GM20431 (cell line): ENCODE data around the gene PIP.
"Not testable (repeated sequence)": the region's sequence is repeated elsewhere in the genome, so short reads cannot be mapped to it uniquely, and the experiment has no call there.

Experiments
- in situ Hi-C: fragments of 300-500 bp; cut with MseI, MboI; formaldehyde crosslinking; loops from one replicate; pipeline ENCODE4 v1.15.0; 2020; ENCODE audit warnings: low sequenced_read_pairs; ENCODE audit not compliant: unreplicated experiment

Gene PIP

GRCh38 chr7:143176128-143176527 lies 44.3 kb downstream of the PIP start:
- in situ Hi-C loops, result no loop called here

- in situ Hi-C loops, result no loop called here
Observed at GRCh38 chr7:143177374-143178119, 45.7 kb downstream of the PIP start.

- in situ Hi-C loops, result not testable (repeated sequence)
Observed at GRCh38 chr7:143180771-143181170, 48.9 kb downstream of the PIP start.

GRCh38 chr7:143181349-143181748 lies 49.5 kb downstream of the PIP start:
- in situ Hi-C loops, result no loop called here

- in situ Hi-C loops, result no loop called here
Observed at GRCh38 chr7:143183024-143183423, 51.1 kb downstream of the PIP start, which contains the start of gene TAS2R39. TAS2R39 (plus strand) TSS chr7:143183419; CDS start chr7:143183419, 0 bp downstream.

- in situ Hi-C loops, result no loop called here
Observed at GRCh38 chr7:143185551-143185950, 53.7 kb downstream of the PIP start.

- in situ Hi-C loops, result no loop called here
Observed at GRCh38 chr7:143188994-143189393, 57.1 kb downstream of the PIP start.
